ENCODE results near the gene GPC3. TPM values are rescaled to one million over a fixed set of nuclear protein-coding genes. Genes with fewer than 3 reads are reported as not detected.
A peak's percentile ranks its signal among the peaks of the same experiment; 100 is the strongest.

The GPC3 gene
- total and polyA plus RNA-seq, 2 of the 4 experiments (the other 2 are of a cell fraction), result not detected

DNA sequence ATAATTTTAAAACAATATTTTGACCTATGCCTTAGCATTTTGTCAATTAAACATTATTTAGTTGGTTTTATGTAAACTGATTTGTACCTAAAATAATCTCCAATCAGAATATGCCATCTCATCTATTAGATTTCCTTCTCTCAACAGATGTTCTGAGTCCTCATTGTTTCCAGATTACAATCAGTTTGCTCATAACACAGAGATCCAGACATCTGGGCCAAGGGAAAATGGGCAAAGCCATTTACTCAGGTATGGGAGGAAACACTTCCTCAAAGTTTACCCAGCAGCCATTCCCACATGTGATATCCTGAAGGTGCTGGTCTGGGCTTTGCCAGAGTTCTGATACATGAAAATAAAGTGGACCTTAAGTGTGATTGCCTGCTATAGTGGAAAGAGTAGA, 352.2 kb downstream of the GPC3 start:
- intact Hi-C loops (cut with micrococcal nuclease) (no loop called here), in situ Hi-C loops (cut with MboI; ENCODE audit: low sequenced_read_pairs) (no loop called here), dilution Hi-C loops (cut with HindIII; ENCODE audit: low sequenced_read_pairs, unreplicated experiment) (no loop called here)
- TF ChIP-seq CEBPB (IDR thresholded peaks at IDR 0.05; ENCODE audit: low read depth, low read length), result no peak
- no peak for TF ChIP-seq SMC3 (IDR thresholded peaks at IDR 0.05; ENCODE audit: low read depth, low read length)
- no peak for TF ChIP-seq MXI1 (IDR thresholded peaks at IDR 0.05; ENCODE audit: borderline replicate concordance, low read depth, low read length)
- TF ChIP-seq RCOR1 (IDR thresholded peaks at IDR 0.05; ENCODE audit: insufficient replicate concordance, low read length), result no peak
- no peak for TF ChIP-seq NFE2L2 (IDR thresholded peaks at IDR 0.05; ENCODE audit: low read depth, low read length)
- TF ChIP-seq MAZ (IDR thresholded peaks at IDR 0.05; ENCODE audit: borderline replicate concordance, low read depth, low read length), result no peak
- TF ChIP-seq BHLHE40 (IDR thresholded peaks at IDR 0.05; ENCODE audit: low read depth, low read length), result no peak
- TF ChIP-seq, protein P1, sequence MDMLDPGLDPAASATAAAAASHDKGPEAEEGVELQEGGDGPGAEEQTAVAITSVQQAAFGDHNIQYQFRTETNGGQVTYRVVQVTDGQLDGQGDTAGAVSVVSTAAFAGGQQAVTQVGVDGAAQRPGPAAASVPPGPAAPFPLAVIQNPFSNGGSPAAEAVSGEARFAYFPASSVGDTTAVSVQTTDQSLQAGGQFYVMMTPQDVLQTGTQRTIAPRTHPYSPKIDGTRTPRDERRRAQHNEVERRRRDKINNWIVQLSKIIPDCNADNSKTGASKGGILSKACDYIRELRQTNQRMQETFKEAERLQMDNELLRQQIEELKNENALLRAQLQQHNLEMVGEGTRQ (IDR thresholded peaks at IDR 0.05; ENCODE audit: low read depth, low read length), result no peak
- TF ChIP-seq POLR2A (IDR thresholded peaks at IDR 0.05; ENCODE audit: low read depth, low read length), result no peak
- TF ChIP-seq CHD1 (IDR thresholded peaks at IDR 0.05; ENCODE audit: low read depth, low read length), result no peak
- TF ChIP-seq FOS (IDR thresholded peaks at IDR 0.05; ENCODE audit: low read depth, low read length), result no peak
- TF ChIP-seq RFX5 (IDR thresholded peaks at IDR 0.05; ENCODE audit: low read depth, low read length), result no peak
- TF ChIP-seq, protein P2, sequence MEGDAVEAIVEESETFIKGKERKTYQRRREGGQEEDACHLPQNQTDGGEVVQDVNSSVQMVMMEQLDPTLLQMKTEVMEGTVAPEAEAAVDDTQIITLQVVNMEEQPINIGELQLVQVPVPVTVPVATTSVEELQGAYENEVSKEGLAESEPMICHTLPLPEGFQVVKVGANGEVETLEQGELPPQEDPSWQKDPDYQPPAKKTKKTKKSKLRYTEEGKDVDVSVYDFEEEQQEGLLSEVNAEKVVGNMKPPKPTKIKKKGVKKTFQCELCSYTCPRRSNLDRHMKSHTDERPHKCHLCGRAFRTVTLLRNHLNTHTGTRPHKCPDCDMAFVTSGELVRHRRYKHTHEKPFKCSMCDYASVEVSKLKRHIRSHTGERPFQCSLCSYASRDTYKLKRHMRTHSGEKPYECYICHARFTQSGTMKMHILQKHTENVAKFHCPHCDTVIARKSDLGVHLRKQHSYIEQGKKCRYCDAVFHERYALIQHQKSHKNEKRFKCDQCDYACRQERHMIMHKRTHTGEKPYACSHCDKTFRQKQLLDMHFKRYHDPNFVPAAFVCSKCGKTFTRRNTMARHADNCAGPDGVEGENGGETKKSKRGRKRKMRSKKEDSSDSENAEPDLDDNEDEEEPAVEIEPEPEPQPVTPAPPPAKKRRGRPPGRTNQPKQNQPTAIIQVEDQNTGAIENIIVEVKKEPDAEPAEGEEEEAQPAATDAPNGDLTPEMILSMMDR (conservative IDR thresholded peaks at IDR 0.05; ENCODE audit: low read depth, low read length), result no peak
- no peaks in the 10 kb centered on the region for H4K20me1 ChIP-seq (ENCODE audit: insufficient read depth, low read length)
- H3K9ac ChIP-seq (ENCODE audit: low read depth, low read length), result no peak overlapping the region
- H3K4me3 ChIP-seq (ENCODE audit: insufficient read depth, low read depth, low read length), result no peak overlapping the region
- H4K91ac ChIP-seq (ENCODE audit: insufficient read depth, low read depth, low read length), result no peak overlapping the region
- H3K9me3 ChIP-seq (ENCODE audit: control insufficient read depth, insufficient read depth, low read length), result no peaks in the 10 kb centered on the region
- no peaks in the 10 kb centered on the region for H3K4me1 ChIP-seq (ENCODE audit: control insufficient read depth, insufficient read depth, low read length)
- no peak overlapping the region for H3K56ac ChIP-seq (ENCODE audit: extremely low read depth, insufficient read depth, low read length)
- no peak overlapping the region for H4K8ac ChIP-seq (ENCODE audit: low read depth in 2 of 2, low read length in 2 of 2)
- CTCF ChIA-PET, result no interaction called here
- no peak overlapping the region for H3K18ac ChIP-seq (ENCODE audit: low read depth, low read length)
- no peak overlapping the region for H2BK15ac ChIP-seq (ENCODE audit: low read depth, low read length)
- H3K36me3 ChIP-seq (ENCODE audit: control insufficient read depth, insufficient read depth, low read length), result no peaks in the 10 kb centered on the region
- no peak overlapping the region for H2AFZ ChIP-seq (replicated peaks; ENCODE audit: low read length, poor library complexity)
- no peak overlapping the region for H3K4ac ChIP-seq (ENCODE audit: low read depth, low read length)
- no peaks in the 10 kb centered on the region for H3K27me3 ChIP-seq (ENCODE audit: control insufficient read depth, insufficient read depth, low read length)
- H2AK9ac ChIP-seq (replicated peaks; ENCODE audit: low read depth, low read length, poor library complexity), result no peak overlapping the region
- DNase-seq (no peak), ATAC-seq (ENCODE audit: low read depth) (no peak)
- H2BK120ac ChIP-seq (ENCODE audit: low read depth, low read length), result peak overlapping the region; percentile 64
- H3K4me2 ChIP-seq (ENCODE audit: low read depth, low read length), result no peak overlapping the region
- POLR2A ChIA-PET (ENCODE audit: unreplicated experiment), result no interaction called here
- no peak overlapping the region for H3K14ac ChIP-seq (replicated peaks; ENCODE audit: low read depth, low read length)
- H3K23ac ChIP-seq (ENCODE audit: low read depth, low read length), result no peak overlapping the region
- BruUV-seq (replicated peaks), result no TSS peak
- H2BK20ac ChIP-seq (ENCODE audit: low read depth, low read length), result peak overlapping the region; percentile 40; the same call in 1 of the 2 replicates
- H2BK5ac ChIP-seq (ENCODE audit: low read depth, low read length, poor library complexity, severe bottlenecking), result no peak overlapping the region
- H3K9me1 ChIP-seq (ENCODE audit: insufficient read depth, low read length), result no peaks in the 10 kb centered on the region
- H3K79me1 ChIP-seq (ENCODE audit: low read depth in 1 of 2, low read length in 2 of 2), result no peaks in the 10 kb centered on the region
- H2AK5ac ChIP-seq (ENCODE audit: low read depth, low read length), result no peak overlapping the region
- no peak overlapping the region for H4K5ac ChIP-seq (ENCODE audit: low read depth, low read length)
- no peak overlapping the region for H3K27ac ChIP-seq (ENCODE audit: insufficient read depth, low read length)

Data from IMR-90 (cell line).